GM18505 (cell line): Measurements from ENCODE around the gene SIAH3.

Experiments used
- ATAC-seq: cut with Tn5 transposase; IDR thresholded peaks from one replicate; pipeline ENCODE4 v1.9.1; 2021; ENCODE audit not compliant: unreplicated experiment
- POLR2A ChIP-seq: IDR thresholded peaks from 4 replicates; pipeline ENCODE4 v1.6.1; 2011; ENCODE audit warnings: borderline replicate concordance; ENCODE audit not compliant: insufficient read depth, insufficient read length; ENCODE audit errors: extremely low read depth

Gene SIAH3

GRCh38 chr13:45747071-45747470 lies 104.5 kb downstream of the SIAH3 start:
- no peak for TF ChIP-seq POLR2A
- ATAC-seq: no peak

DNA sequence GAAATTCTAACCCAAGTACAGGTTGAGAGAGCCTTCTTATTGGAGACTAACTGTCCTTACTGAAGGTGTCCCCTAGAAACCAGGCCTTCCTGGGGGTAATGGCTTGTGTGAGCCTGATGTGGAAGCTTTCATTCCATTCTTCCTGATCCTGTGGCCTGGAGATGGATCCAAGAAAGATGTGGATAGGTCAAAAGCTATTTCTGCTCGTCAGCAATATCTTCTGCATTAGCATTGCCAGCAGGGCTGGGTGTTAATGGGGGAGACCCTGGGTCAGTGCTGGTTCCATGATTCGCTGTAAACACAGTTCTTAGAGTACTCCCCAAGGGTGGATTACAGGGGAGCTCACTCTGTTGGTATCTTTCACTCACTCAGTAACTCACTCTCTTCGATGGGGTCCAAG lies 106.6 kb downstream of the SIAH3 start:
- ATAC-seq: no peak
- no peak for TF ChIP-seq POLR2A

- ATAC-seq: no peak
- TF ChIP-seq POLR2A: no peak
These were observed 108.6 kb downstream of the SIAH3 start for GRCh38 chr13:45742985-45743384.

DNA sequence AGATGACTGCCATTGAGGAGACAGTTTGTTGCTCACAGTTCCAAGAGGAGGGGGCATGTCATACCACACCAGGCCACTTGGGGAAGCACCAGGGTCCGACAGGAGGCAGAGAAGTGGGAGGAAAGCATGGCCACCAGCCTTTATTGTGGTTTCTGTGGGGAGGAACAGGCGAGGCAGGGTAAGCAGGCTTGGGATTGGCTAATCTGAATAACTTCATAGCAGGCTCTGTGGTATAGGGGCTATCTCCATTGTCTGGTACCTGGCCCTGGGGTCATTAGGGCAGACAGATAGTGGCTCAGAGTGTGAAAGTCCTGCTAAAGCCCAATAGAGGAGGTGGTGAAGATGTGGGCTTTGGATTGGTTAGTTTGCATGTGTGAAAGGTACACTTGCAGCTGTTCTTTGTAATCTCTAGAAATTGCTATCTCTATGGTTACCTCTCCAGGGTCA lies 114.0 kb downstream of the SIAH3 start:
- no peak for ATAC-seq
- TF ChIP-seq POLR2A: no peak

DNA sequence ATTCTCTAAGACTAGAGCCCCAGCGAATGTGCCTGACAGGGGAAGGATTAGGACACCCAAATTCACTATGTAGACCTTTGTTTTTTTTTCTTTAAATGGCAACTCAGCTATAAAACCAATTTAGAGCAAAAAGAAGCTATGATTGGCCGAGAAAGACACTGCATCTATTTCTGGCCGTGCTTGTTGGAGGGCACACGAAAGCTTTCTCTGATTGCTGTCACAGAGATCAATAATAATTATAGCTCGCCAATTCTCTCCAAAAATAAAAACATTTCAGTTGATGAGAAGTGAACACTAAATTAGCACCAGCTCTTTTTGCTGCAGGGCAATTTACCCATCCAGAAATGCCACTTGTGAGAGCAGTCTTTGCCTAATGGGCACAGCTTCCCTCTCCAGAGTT lies 118.2 kb downstream of the SIAH3 start:
- no peak for TF ChIP-seq POLR2A
- ATAC-seq: no peak

DNA sequence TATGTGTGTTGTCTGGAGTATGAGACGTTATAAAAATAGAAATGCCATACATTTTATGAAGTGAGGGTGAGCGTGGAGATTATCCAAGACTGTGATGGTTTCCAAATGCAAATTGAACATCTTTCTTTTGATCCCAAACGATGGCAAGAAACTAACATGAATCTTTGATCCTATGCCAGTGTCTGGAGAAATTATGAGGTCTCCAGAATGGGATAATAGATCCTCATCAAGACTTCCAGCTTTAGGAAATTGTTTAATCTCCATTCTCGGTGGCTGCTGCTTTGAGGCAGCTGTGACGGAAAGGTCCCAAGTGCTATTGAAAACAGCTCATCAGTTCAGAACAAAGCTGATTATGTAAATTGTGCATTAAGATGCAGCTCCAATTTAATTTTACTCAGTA lies 118.6 kb downstream of the SIAH3 start:
- ATAC-seq: no peak
- no peak for TF ChIP-seq POLR2A

DNA sequence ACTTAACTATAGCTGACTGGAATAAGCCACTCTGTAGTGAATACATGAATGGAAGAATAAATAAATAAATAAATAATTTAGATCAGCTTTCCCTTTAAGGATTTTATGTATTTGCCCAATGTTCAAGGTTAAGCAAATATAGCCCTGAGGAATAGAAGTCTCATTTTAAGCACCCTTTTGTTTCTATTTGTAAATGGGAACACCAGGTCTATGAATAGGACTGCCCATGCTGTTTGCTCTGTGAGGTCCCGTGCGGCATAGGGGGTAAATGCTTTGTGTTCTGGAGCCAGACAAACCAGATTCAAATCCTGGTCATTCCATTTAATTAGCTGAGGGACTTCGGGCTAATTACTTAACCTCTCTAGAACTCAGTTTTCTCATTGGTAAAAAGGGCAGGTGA lies 120.1 kb downstream of the SIAH3 start:
- no peak for TF ChIP-seq POLR2A
- no peak for ATAC-seq

- TF ChIP-seq POLR2A: no peak
- no peak for ATAC-seq
These were observed 122.8 kb downstream of the SIAH3 start for GRCh38 chr13:45728759-45729158.
